Activated CD8-positive, alpha-beta memory T cell treated with anti-CD3 and anti-CD28 coated beads for 4 hours (primary cell): ENCODE results near the gene REC114.
"Not testable (repeated sequence)": the region's sequence is repeated elsewhere in the genome, so short reads cannot be mapped to it uniquely, and the experiment has no call there.

Experiments
- DNase-seq, 2 donors: peaks; one replicate each; pipeline ENCODE4 v3.0.0-alpha.2; 2020; ENCODE audit warnings: low read depth in 2 of 2

The REC114 gene

DNA sequence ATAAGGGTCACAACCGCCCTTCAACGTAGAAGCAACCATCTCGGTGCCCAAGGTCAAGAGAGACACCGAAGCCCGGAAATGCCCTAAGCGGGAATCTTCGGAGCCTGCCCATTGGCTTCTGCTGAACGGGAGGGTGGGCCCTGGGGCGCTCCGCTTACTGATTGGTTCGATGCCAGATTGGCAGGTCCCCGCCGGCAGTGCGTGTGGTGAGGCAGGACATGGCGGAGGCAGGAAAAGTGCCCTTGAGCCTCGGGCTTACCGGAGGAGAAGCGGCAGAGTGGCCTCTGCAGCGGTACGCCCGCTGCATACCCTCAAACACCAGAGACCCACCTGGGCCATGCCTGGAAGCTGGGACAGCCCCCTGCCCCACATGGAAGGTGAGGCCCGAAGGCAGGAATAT, at the start of gene REC114:
REC114 (plus strand) TSS at position 197 of the 400 bp plus-strand sequence; CDS start at position 219, 22 bp downstream.
- no peak for DNase-seq

DNA sequence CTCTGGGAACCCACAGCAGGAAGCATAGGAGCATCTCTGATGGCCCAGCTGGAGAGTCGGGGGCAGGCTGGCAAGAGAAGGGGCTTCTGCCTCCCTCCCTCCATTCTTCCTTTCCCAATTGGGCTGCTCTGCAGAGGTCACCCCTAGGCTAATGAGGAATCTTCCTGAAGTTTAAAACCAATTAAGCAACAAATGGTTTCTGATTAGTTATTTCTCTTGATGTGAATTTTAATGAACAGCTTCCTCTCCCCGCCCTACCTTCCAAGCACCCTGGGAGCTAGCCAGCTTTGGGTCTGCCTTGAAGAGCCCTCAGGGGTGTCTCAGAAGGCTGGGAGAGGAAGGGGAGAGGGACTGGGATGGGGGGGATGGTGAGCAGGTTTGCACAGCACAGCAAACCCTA, 49.6 kb upstream of the REC114 start:
- DNase-seq = no peak

- DNase-seq = no peak
Measured at GRCh38 chr15:73394782-73395181, 48.2 kb upstream of the REC114 start.

DNA sequence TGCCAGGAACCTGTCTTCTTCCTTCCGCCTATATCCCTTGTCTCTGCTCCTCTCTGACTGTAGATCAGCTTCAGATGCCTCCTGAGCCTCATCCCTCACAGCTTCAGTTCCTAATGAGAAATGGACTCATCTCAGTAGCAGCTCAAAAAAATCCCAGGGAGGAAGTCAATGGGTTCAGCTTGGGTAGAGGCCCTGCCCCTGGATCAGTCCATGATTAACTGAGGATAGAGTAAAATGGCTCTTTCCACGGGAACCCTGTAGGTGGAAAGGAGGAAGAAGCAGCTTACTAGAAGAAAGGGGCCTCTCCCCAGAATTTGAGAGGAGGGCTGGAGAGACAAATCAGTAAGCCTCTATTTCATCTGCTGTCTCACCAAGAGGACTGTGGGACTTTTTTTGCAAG, 47.3 kb upstream of the REC114 start:
- no peak for DNase-seq

- DNase-seq = no peak
Measured at GRCh38 chr15:73397461-73397860, 45.5 kb upstream of the REC114 start.

DNA sequence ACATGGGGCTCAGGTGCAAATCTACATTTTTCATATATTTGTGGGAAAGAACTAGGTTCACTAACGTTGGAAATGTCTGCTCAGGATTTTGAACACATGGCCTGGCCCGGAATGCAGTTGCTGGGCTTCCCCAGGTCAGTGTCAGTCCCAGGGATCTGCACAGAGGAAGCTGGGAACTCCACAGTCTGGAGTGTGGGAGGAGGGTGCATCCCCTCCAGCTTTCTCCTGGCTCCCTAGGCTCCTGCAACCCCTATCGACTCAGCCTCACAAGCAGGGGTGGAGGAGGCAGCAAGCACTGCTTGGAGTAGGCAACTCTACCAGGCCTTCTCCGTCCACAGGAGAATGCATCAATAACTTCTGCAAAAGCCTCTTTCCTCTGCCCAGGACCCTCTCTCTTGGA, 44.1 kb upstream of the REC114 start:
- no peak for DNase-seq

DNA sequence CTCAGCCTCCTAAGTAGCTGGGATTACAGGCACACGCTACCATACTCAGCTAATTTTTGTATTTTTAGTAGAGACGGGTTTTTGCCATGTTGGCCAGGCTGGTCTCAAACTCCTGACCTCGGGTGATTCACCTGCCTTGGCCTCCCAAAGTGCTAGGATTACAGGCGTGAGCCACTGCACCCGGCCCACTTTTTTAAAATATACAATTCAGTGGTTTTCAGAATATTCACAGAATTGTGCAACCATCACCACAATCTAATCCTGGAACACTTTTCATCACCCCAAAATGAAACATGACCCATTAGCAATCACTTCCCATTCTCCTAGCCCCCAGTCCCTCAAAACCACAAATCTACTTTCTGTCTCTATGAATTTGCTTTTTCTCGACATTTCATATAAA, 42.7 kb upstream of the REC114 start:
- DNase-seq = not testable (repeated sequence)

DNA sequence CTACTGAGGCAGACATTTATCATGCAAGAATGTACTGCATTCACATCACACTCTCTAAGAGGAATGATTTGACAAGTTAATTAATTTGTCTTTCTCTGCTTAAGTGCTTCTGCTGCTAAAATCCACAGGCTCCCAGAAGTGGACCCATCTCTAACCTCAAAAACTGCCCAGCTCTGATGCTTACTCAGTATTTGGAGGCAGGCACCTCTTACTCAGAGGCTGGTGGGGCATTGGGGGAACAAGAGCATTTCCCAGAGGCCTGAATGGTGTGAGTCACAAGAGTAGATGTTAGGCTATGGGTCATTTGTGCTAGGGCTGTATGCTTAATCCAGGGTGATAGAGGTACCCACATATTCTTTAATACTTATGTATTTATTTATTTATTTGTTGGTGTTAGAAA, 39.8 kb upstream of the REC114 start:
- no peak for DNase-seq

- no peak for DNase-seq
Measured at GRCh38 chr15:73414876-73415275, 28.1 kb upstream of the REC114 start.

DNA sequence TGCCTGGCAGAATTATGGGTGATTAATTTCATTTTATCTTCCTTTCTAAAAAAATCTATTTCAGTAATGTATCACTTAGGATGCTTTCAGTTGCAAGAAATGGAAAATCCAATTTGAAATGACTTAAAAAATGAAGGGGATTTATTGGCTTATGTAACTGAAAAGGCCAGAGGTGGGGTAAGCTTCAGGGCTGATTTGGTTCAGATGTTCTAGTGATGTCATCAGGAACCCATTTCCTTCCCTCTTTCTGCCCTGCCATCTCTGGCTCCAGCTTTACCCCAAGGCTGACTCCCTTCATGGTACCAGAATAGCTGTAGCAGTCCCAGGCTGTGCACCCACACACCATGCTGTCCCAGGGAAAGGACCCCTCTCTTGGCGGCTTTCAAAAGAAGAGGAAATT, 18.5 kb upstream of the REC114 start:
- DNase-seq = no peak

DNA sequence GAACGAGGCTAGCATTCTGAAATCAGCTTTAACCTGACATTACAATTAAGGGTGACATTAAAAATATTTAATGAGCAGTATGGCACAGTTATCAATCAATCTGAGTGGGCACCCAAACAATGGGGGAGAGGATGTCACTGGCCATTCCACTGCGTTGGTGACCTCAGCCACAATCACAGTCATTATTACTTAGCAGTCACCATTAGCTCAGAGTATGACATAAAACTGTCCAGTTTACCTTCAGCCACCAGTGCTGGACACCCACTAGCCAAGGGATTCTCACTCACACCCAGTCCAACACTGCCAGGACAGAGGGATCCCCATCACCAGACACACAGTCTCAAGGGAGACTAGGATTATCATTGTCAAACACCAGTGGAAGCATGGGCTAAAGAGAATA, 17.5 kb upstream of the REC114 start:
- DNase-seq = no peak

- DNase-seq = no peak
Measured at GRCh38 chr15:73426323-73426994, 16.5 kb upstream of the REC114 start.

GRCh38 chr15:73431329-73431728, 11.6 kb upstream of the REC114 start:
- not testable (repeated sequence) for DNase-seq

- no peak for DNase-seq
Measured at GRCh38 chr15:73433873-73434272, 9.1 kb upstream of the REC114 start.

- no peak for DNase-seq
Measured at GRCh38 chr15:73436613-73437012, 6.4 kb upstream of the REC114 start.

DNA sequence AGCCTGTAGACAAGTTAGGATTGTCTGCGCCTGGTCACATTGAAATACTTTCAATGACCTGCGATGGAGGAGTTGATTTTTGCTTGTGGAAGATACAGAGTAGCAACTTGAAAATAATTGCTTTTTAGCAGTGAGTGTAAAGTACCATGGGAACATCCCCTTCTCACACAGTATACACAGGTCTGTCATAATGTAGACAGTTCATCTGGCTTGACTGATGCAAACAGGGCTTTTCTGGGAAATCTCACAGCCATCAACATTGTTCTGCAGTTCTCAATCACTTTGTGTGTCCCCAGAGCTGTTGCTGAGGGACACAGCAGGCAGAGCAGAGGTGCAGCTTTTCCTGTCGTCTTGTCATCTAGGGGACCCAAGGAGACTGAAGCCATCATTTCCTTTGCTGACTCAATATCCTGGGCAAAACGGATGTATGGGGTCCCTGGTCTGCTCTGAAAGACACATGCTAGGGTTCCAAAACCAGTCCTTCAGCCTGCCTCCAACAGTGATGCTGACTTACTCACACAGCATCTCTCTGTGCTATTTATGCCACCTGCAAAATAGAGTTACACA, 5.3 kb upstream of the REC114 start:
- DNase-seq = no peak

DNA sequence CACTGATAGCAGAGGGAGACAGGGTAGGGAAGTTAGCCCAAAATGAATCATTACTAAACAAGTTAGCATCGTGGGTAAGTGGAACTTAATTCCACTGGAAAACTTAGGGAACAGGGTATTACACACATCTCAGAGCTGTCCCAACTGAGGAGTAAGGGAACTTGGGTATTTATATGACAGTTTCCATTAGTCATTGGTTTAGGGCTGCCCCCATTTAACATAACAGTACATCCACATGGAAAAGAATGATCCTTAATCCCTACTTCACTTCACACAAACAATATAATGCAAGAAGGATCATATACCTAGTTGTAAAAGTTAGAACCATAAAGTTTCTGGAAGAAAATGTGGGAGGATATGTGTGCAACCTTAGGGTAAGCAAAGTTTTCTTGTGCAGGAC, 4.3 kb upstream of the REC114 start:
- no peak for DNase-seq

- DNase-seq = no peak
Measured at GRCh38 chr15:73440571-73440970, 2.4 kb upstream of the REC114 start.

DNA sequence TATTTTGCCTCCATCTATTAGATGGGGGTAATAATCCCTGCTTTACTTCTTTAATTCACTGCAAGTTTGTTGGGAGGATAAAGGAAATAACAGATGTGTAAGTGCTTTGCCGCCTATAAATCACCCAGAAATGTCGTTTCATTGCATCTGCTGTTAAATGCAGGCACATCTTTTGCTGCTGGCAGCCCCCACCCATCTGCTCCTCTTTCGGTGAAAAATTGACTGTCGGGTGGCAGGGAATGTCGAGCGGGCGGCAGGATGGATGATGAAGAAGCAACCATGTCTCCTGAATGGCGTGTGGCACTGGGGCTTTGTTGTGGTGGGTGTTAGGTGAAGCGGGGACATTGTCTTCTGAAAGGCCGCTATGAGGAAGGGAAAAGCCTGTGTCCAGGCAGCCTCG, 543 bp upstream of the REC114 start:
- DNase-seq = no peak

DNA sequence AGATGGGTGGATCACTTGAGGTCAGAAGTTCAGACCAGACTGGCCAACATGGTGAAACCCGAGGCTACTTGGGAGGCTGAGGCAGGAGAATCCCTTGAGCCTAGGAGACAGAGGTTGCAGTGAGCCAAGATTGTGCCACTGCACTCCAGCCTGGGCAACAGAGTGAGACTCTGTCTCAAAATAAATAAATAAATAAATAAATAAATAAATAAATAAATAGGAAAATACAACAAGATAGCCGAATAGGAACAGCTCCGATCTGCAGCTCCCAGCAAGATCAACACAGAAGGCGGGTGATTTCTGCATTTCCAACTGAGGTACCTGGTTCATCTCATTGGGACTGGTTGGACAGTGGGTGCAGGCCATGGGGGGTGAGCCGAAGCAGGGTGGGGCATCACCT, 4.5 kb downstream of the REC114 start:
- DNase-seq = not testable (repeated sequence)

DNA sequence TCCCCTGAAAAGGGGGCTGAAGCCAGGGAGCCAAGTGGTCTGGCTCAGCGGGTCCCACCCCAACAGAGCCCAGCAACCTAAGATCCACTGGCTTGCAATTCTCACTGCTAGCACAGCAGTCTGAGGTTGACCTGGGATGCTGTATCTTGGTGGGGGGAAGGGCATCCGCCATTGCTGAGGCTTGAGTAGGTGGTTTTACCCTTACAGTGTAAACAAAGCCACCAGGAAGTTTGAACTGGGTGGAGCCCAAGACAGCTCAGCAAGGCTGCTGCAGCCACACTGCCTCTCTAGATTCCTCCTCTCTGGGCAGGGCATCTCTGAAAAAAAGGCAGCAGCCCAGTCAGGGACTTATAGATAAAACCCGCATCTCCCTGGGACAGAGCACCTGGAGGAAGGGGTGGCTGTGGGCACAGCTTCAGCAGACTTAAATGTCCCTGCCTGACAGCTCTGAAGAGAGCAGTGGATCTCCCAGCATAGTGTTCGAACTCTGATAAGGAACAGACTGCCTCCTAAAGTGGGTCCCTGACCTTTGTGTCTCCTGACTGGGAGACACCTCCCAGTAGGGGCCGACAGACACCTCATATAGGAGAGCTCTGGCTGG, 5.3 kb downstream of the REC114 start:
- DNase-seq = not testable (repeated sequence)

- not testable (repeated sequence) for DNase-seq
Measured at GRCh38 chr15:73449980-73450379, 7.0 kb downstream of the REC114 start.

DNA sequence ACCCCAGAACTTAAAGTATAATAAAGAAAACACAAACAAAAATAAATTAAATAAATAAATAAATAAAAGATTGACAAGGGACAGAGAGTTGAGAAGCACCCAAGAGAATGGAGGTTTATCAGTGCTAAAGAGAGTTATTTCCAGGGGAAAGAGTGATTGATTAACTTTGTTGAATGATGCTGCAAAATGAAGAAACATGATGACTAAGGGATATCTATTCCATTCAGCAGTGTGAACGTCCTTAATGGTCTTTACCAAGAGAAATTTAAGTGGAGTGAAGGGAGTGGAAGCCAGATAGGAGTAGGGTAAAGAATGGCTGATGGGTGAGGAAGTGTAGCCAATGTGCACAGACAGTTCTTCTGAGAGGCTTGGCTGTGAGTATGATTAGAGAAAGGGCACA, 11.1 kb downstream of the REC114 start:
- DNase-seq = no peak
